Neural cell (in vitro differentiated cells): ENCODE data around the gene EIF4E2. TPM values are rescaled to one million over a fixed set of nuclear protein-coding genes. Genes with fewer than 3 reads are reported as not detected.

Experiments
- H2AFZ ChIP-seq: fragments of 200-600, 300-800 bp; sonication (generic), shearing (Covaris generic); 2 replicates; pipeline ENCODE4 v1.6.0; 2014; ENCODE audit warnings: low read depth, mild to moderate bottlenecking, antibody characterized with exemption, low read length, moderate library complexity
- H3F3A ChIP-seq: fragments of 200-600 bp; shearing (Covaris generic); 2 replicates; pipeline ENCODE4 v1.6.1; 2016; ENCODE audit warnings: mild to moderate bottlenecking, moderate library complexity, mixed read lengths, antibody characterized with exemption, low read length; ENCODE audit not compliant: insufficient read depth, poor library complexity, severe bottlenecking
- H3K27ac ChIP-seq: fragments of 200-600, 300-800 bp; sonication (generic), shearing (Covaris generic); 2 replicates; pipeline ENCODE4 v1.5.1; 2014; ENCODE audit warnings: mild to moderate bottlenecking, low read length, moderate library complexity
- H3K27me3 ChIP-seq: fragments of 300-800, 200-600 bp; sonication (generic), shearing (Covaris generic); 2 replicates; pipeline ENCODE4 v1.6.0; 2014; ENCODE audit warnings: mild to moderate bottlenecking, low read depth, low read length, moderate library complexity; ENCODE audit not compliant: insufficient read depth
- H3K36me3 ChIP-seq: fragments of 300-800, 200-600 bp; sonication (generic), shearing (Covaris generic); 2 replicates; pipeline ENCODE4 v1.5.1; 2014; ENCODE audit warnings: mild to moderate bottlenecking, antibody characterized with exemption, low read length, moderate library complexity; ENCODE audit not compliant: insufficient read depth
- H3K4me2 ChIP-seq: fragments of 300-800, 200-600 bp; sonication (generic), shearing (Covaris generic); 2 replicates; pipeline ENCODE4 v1.6.0; 2014; ENCODE audit warnings: mild to moderate bottlenecking, low read length
- H3K4me3 ChIP-seq: fragments of 300-800, 200-600 bp; sonication (generic), shearing (Covaris generic); 2 replicates; pipeline ENCODE4 v1.5.1; 2014; ENCODE audit warnings: mild to moderate bottlenecking, low read length, moderate library complexity
- H3K79me2 ChIP-seq: fragments of 200-600 bp; shearing (Covaris generic); replicated peaks from 2 replicates; pipeline ENCODE4 v1.6.0; 2014; ENCODE audit warnings: mild to moderate bottlenecking, low read length, moderate library complexity; ENCODE audit not compliant: insufficient read depth
- H3K9ac ChIP-seq: fragments of 300-800, 200-600 bp; sonication (generic), shearing (Covaris generic); 2 replicates; pipeline ENCODE4 v1.6.1; 2016; ENCODE audit warnings: mild to moderate bottlenecking, low read length, mixed read lengths
- H3K9me2 ChIP-seq: fragments of 200-600 bp; shearing (Covaris generic); 2 replicates; pipeline ENCODE4 v1.6.1; 2016; ENCODE audit warnings: mild to moderate bottlenecking, low read length, mixed read lengths; ENCODE audit not compliant: insufficient read depth
- H3K9me3 ChIP-seq: fragments of 200-600, 300-800 bp; sonication (generic), shearing (Covaris generic); 2 replicates; pipeline ENCODE4 v1.6.1; 2016; ENCODE audit warnings: mild to moderate bottlenecking, mixed run types, low read length, moderate library complexity, mixed read lengths
- H4K20me1 ChIP-seq: fragments of 200-600 bp; shearing (Covaris generic); 2 replicates; pipeline ENCODE4 v1.6.1; 2016; ENCODE audit warnings: mild to moderate bottlenecking, mixed run types; ENCODE audit not compliant: insufficient read depth
- EP300 ChIP-seq: fragments of 450-650 bp; conservative IDR thresholded peaks from 2 replicates; pipeline ENCODE4 v1.6.1; 2014; ENCODE audit warnings: antibody characterized with exemption, mild to moderate bottlenecking, moderate library complexity; ENCODE audit not compliant: poor library complexity, severe bottlenecking
- EZH2 ChIP-seq: fragments of 200-600, 300-800 bp; shearing (Covaris generic), sonication (generic); IDR thresholded peaks from 2 replicates; pipeline ENCODE4 v1.6.1; 2014; ENCODE audit warnings: antibody characterized with exemption, low read length, borderline replicate concordance, mild to moderate bottlenecking; ENCODE audit not compliant: insufficient read depth, poor library complexity, severe bottlenecking
- MXI1 ChIP-seq: fragments of 450-650 bp; conservative IDR thresholded peaks from 2 replicates; pipeline ENCODE4 v1.6.1; 2014; ENCODE audit warnings: antibody characterized with exemption, mild to moderate bottlenecking; ENCODE audit not compliant: poor library complexity, severe bottlenecking
- POLR2AphosphoS5 ChIP-seq: IDR thresholded peaks from 2 replicates; pipeline ENCODE4 v1.6.1; 2012
- RAD21 ChIP-seq: fragments of 450-650 bp; conservative IDR thresholded peaks from 2 replicates; pipeline ENCODE4 v1.6.1; 2014; ENCODE audit warnings: antibody characterized with exemption, mild to moderate bottlenecking, moderate library complexity
- SMC3 ChIP-seq: fragments of 450-650 bp; conservative IDR thresholded peaks from 2 replicates; pipeline ENCODE4 v1.6.1; 2014; ENCODE audit warnings: antibody characterized with exemption, mild to moderate bottlenecking, moderate library complexity; ENCODE audit not compliant: poor library complexity
- TAF1 ChIP-seq: IDR thresholded peaks from 2 replicates; pipeline ENCODE4 v1.6.1; 2012; ENCODE audit warnings: low read depth
- polyA plus RNA-seq: library from polyadenylated mRNA; depleted of rRNA; stranded (reverse); fragments of >200 nt; gene quantifications from 2 replicates; pipeline ENCODE4 v1.2.3, GENCODE V29; 2014
- TF ChIP-seq, protein P1 (sequence below): fragments of 450-650 bp; IDR thresholded peaks from 2 replicates; pipeline ENCODE4 v1.5.1; 2014; ENCODE audit warnings: antibody characterized with exemption, mild to moderate bottlenecking, moderate library complexity; ENCODE audit not compliant: poor library complexity, severe bottlenecking
- TF ChIP-seq, protein P2 (sequence below): IDR thresholded peaks from 2 replicates; pipeline ENCODE4 v1.6.1; 2012; ENCODE audit warnings: borderline replicate concordance

The EIF4E2 gene
- polyA plus RNA-seq, 1 donor from 2014 or later, result 57.6 TPM

DNA sequence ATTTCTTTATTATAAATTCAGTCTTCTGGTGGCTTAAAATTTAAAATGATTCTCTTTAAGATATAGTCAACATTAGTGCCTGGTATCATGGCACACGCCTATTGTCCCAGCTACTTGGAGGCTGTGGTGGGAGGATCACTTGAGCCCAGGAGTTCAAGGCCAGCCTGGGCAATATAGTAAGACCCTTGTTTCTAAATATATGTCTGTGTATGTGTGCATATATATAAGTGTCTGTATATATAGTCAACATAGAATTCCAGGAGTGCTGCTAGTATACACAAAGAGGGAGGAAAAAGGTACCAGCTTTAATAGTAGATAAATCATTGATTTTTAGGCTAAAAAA, 24.9 kb downstream of the EIF4E2 start:
- no peaks in the 10 kb centered on the region for H3K9me2 ChIP-seq
- H4K20me1 ChIP-seq, result no peaks in the 10 kb centered on the region
- no peak for TF ChIP-seq POLR2AphosphoS5
- TF ChIP-seq EZH2, result no peak
- TF ChIP-seq RAD21, result no peak
- no peak for TF ChIP-seq TAF1
- no peak for TF ChIP-seq MXI1
- TF ChIP-seq, protein P1, sequence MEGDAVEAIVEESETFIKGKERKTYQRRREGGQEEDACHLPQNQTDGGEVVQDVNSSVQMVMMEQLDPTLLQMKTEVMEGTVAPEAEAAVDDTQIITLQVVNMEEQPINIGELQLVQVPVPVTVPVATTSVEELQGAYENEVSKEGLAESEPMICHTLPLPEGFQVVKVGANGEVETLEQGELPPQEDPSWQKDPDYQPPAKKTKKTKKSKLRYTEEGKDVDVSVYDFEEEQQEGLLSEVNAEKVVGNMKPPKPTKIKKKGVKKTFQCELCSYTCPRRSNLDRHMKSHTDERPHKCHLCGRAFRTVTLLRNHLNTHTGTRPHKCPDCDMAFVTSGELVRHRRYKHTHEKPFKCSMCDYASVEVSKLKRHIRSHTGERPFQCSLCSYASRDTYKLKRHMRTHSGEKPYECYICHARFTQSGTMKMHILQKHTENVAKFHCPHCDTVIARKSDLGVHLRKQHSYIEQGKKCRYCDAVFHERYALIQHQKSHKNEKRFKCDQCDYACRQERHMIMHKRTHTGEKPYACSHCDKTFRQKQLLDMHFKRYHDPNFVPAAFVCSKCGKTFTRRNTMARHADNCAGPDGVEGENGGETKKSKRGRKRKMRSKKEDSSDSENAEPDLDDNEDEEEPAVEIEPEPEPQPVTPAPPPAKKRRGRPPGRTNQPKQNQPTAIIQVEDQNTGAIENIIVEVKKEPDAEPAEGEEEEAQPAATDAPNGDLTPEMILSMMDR, result no peak
- no peak for TF ChIP-seq EP300
- H3K36me3 ChIP-seq, result peaks cover 9% of the 10 kb centered on the region
- no peak overlapping the region for H3K4me2 ChIP-seq
- no peak overlapping the region for H3K27ac ChIP-seq
- no peaks in the 10 kb centered on the region for H3K79me2 ChIP-seq
- no peaks in the 10 kb centered on the region for H3K27me3 ChIP-seq
- H3K9me3 ChIP-seq, result no peaks in the 10 kb centered on the region
- no peaks in the 10 kb centered on the region for H3F3A ChIP-seq
- no peak overlapping the region for H2AFZ ChIP-seq
- no peak overlapping the region for H3K9ac ChIP-seq
- H3K4me3 ChIP-seq, result no peak overlapping the region

DNA sequence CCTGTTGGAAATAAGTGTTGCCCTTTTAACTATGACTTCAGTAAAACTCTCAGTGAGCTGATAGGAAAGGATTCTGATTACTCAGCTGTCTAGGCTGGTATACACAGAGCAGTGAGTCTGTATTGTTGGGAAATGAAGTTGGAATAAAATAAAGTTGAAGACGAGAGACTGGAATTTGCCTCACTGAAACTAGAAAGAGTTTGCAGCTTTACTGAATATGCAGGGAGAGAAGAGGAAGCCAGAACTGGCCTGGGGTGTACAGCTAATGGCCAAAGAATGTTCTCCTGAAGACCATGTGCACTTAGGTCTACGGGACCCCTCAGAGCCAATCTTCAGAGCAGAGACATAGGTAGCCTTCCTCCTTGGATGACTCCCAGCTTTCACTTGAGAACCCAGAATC, 26.5 kb downstream of the EIF4E2 start:
- Histone ChIP-seq H3K27ac (no peak overlapping the region), H3K27me3 (no peaks in the 10 kb centered on the region), H3K4me3 (no peak overlapping the region), H2AFZ (no peak overlapping the region), H3K9ac (no peak overlapping the region), H3K36me3 (peaks cover 9% of the 10 kb centered on the region), H3K79me2 (no peaks in the 10 kb centered on the region), H3F3A (no peaks in the 10 kb centered on the region), H4K20me1 (no peaks in the 10 kb centered on the region), H3K4me2 (no peak overlapping the region), H3K9me2 (no peaks in the 10 kb centered on the region), H3K9me3 (no peaks in the 10 kb centered on the region)
- TF ChIP-seq EZH2, result no peak
- TF ChIP-seq TAF1, result no peak
- TF ChIP-seq RAD21, result no peak
- no peak for TF ChIP-seq MXI1
- TF ChIP-seq POLR2AphosphoS5, result no peak
- no peak for TF ChIP-seq SMC3
- TF ChIP-seq EP300, result no peak
- TF ChIP-seq, protein P2, sequence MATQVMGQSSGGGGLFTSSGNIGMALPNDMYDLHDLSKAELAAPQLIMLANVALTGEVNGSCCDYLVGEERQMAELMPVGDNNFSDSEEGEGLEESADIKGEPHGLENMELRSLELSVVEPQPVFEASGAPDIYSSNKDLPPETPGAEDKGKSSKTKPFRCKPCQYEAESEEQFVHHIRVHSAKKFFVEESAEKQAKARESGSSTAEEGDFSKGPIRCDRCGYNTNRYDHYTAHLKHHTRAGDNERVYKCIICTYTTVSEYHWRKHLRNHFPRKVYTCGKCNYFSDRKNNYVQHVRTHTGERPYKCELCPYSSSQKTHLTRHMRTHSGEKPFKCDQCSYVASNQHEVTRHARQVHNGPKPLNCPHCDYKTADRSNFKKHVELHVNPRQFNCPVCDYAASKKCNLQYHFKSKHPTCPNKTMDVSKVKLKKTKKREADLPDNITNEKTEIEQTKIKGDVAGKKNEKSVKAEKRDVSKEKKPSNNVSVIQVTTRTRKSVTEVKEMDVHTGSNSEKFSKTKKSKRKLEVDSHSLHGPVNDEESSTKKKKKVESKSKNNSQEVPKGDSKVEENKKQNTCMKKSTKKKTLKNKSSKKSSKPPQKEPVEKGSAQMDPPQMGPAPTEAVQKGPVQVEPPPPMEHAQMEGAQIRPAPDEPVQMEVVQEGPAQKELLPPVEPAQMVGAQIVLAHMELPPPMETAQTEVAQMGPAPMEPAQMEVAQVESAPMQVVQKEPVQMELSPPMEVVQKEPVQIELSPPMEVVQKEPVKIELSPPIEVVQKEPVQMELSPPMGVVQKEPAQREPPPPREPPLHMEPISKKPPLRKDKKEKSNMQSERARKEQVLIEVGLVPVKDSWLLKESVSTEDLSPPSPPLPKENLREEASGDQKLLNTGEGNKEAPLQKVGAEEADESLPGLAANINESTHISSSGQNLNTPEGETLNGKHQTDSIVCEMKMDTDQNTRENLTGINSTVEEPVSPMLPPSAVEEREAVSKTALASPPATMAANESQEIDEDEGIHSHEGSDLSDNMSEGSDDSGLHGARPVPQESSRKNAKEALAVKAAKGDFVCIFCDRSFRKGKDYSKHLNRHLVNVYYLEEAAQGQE, result no peak
- TF ChIP-seq, protein P1, result no peak
